ENCODE data around the gene CCDC40. TPM values are rescaled to one million over a fixed set of nuclear protein-coding genes. Genes with fewer than 3 reads are reported as not detected.

The CCDC40 gene
- total RNA-seq, 2 donors from 2014 or later: 11.8 to 19.7 TPM

DNA sequence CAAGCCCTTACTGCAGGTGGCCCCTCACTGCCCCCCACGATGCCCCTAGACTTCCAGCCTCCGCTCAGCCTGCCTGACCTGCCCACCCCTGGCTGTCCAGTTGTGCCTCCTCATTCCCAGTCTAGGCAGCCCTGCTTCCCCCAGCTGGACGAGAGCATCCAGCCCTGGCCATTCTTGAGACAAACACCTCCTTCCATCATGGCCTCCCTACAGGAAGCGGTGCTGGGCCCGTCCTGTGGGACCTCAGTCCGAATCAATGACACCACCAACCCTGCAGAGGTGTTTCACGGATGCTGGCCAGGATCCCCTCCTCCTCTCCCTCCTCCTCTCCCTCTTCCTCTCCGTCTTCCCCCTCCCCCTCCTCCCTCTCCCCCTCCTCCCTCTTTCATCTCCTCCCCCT lies 28.3 kb downstream of the CCDC40 start:
- no peak for TF ChIP-seq POLR2A (IDR thresholded peaks at IDR 0.05)
- TF ChIP-seq, protein P1, sequence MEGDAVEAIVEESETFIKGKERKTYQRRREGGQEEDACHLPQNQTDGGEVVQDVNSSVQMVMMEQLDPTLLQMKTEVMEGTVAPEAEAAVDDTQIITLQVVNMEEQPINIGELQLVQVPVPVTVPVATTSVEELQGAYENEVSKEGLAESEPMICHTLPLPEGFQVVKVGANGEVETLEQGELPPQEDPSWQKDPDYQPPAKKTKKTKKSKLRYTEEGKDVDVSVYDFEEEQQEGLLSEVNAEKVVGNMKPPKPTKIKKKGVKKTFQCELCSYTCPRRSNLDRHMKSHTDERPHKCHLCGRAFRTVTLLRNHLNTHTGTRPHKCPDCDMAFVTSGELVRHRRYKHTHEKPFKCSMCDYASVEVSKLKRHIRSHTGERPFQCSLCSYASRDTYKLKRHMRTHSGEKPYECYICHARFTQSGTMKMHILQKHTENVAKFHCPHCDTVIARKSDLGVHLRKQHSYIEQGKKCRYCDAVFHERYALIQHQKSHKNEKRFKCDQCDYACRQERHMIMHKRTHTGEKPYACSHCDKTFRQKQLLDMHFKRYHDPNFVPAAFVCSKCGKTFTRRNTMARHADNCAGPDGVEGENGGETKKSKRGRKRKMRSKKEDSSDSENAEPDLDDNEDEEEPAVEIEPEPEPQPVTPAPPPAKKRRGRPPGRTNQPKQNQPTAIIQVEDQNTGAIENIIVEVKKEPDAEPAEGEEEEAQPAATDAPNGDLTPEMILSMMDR (IDR thresholded peaks at IDR 0.05): no peak
- TF ChIP-seq POLR2AphosphoS5 (IDR thresholded peaks at IDR 0.05): no peak
- Histone ChIP-seq H3K27me3 (replicated peaks; ENCODE audit: insufficient read depth) (no peaks in the 10 kb centered on the region), H3K4me3 (no peak overlapping the region), H3K4me1 (replicated peaks) (peaks cover 23% of the 10 kb centered on the region), H3K27ac (peak overlapping the region; percentile 64 to 66), H3K36me3 (no peaks in the 10 kb centered on the region), H3K9me3 (no peaks in the 10 kb centered on the region)
- WGBS: 88% methylated on average over 8 of the region's 8 CpGs
- DNase-seq (ENCODE audit: low spot score): no peak
- intact Hi-C loops (cut with DNase I): loop anchor here (5.0 kb wide), 1 partner anchor 37 kb away; no protein-coding TSS in a partner anchor

DNA sequence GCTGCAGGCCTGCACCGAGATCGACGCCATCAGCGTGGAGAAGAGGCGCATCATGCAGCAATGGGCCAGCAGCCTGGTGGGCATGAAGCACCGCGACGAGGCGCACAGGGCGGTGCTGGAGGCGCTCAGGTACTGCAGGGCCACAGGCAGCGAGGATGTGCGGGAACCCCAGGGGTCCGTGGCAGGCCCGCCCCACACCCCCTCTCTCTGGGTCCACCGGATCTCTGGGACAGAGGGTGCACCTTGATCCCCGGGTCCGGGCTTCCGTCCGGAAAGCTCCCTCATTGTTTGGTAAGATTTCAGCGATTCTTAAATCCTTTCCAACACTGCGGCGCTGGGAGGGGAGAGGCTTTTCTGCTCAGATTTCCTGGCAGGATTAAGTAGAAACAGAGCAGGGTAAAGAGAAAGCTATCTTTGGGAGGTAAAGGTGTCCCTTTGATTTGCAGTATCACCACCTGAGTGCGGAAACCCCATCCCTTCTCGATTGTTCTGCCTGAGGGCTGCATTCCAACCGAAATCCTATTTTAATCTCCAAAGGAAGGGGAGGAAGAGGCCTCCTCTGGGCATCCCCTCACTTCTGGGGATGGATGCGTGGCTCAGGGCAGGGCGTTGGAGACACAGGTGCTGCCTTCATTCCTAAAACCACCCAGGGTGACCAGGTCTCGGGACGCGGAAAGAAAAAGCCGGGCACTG lies 29.2 kb downstream of the CCDC40 start:
- peak overlapping the region; percentile 53 to 91 for H3K27ac ChIP-seq
- no peaks in the 10 kb centered on the region for H3K9me3 ChIP-seq
- DNase-seq (ENCODE audit: low spot score): no peak
- no peaks in the 10 kb centered on the region for H3K27me3 ChIP-seq (replicated peaks; ENCODE audit: insufficient read depth)
- TF ChIP-seq POLR2A (IDR thresholded peaks at IDR 0.05) (no peak), POLR2AphosphoS5 (IDR thresholded peaks at IDR 0.05) (no peak)
- TF ChIP-seq, protein P1 (IDR thresholded peaks at IDR 0.05): no peak
- WGBS: 77% methylated on average over 32 of the region's 32 CpGs
- peaks cover 32% of the 10 kb centered on the region for H3K4me1 ChIP-seq (replicated peaks)
- H3K4me3 ChIP-seq: no peak overlapping the region
- H3K36me3 ChIP-seq: no peaks in the 10 kb centered on the region
- intact Hi-C loops (cut with DNase I): no loop called here

DNA sequence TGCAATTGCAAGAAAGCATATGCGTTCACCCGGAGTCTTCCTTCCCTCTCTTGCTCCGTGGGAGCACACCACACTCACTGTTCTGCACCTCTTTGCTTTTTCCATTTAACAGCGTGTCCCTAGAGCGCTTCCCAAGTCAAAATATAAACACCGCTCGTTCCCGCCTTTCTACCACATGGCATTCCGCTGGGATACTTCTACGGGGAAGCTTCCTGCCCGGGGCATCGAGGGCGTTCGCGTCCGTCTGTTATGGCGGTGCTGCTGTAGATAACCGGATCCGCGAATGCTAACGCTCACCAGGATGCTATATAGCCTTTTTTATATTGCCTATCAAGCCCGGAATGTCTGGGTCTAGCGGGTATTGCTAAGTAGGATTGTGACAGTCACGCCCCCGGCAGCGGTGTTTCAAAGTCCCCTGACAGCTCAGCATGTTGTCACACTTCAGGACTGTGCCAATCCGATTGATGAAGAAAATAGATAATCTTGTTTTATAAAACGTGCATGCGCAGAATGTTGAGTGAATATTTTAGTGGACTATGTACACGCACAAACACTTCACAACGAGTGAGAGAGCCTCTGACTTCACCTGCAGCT lies 31.0 kb downstream of the CCDC40 start:
- no peak for DNase-seq (ENCODE audit: low spot score)
- no peaks in the 10 kb centered on the region for H3K36me3 ChIP-seq
- no peak overlapping the region for H3K4me3 ChIP-seq
- TF ChIP-seq POLR2A (IDR thresholded peaks at IDR 0.05) (no peak), POLR2AphosphoS5 (IDR thresholded peaks at IDR 0.05) (no peak)
- TF ChIP-seq, protein P1 (IDR thresholded peaks at IDR 0.05): no peak
- H3K27ac ChIP-seq: peak overlapping the region; percentile 91 to 92
- intact Hi-C loops (cut with DNase I): no loop called here
- peaks cover 41% of the 10 kb centered on the region for H3K4me1 ChIP-seq (replicated peaks)
- no peaks in the 10 kb centered on the region for H3K27me3 ChIP-seq (replicated peaks; ENCODE audit: insufficient read depth)
- 89% methylated on average over 31 of the region's 31 CpGs for WGBS
- H3K9me3 ChIP-seq: no peaks in the 10 kb centered on the region

DNA sequence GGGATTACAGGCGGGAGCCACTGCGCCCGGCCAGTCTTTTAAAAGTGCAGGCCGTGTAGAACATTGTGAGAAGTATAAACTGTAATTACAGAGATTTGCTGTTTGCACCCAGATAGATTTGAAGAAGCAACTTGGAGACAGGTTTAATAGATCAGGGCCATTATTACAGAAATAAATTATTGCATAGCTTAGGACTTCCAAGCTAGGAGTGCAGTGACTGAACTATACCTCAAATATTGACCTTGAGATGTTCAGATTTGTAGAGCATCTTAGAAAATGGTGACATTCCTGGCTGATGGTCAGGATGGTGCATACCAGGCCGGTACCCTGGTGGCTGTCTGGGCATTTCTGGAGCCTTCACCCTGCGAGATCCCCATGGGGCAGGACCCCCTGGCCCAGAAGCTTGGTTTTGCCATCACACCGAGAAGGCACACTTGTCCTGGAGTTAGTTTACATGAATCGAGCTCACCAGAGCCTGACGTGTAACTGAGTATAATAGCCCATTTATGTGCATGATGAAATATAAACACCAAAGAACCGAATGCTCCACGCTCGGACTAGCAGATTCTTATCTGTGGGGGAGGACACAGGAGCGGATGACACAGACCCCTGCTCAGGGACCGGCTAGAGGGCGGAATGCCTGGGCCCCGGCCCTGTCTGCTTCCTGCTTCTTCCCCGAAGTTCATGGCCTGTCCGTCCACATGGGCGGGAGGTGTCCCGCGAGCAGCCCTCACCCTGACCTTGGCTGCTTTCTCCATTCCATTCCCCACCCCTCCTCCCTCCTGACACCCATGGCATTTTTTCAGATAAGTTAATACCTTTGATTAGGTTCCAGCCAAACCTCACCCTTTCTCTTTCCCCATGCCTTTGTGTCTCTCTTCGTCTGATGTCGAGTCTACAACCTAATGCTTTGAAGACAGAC lies 32.1 kb downstream of the CCDC40 start:
- H3K36me3 ChIP-seq: no peaks in the 10 kb centered on the region
- intact Hi-C loops (cut with DNase I): no loop called here
- 12% methylated on average over 23 of the region's 23 CpGs for WGBS
- no peaks in the 10 kb centered on the region for H3K27me3 ChIP-seq (replicated peaks; ENCODE audit: insufficient read depth)
- peak overlapping the region; percentile 91 to 92 for H3K27ac ChIP-seq
- no peak overlapping the region for H3K4me3 ChIP-seq
- H3K4me1 ChIP-seq (replicated peaks): peaks cover 41% of the 10 kb centered on the region
- H3K9me3 ChIP-seq: no peaks in the 10 kb centered on the region
- TF ChIP-seq POLR2AphosphoS5 (IDR thresholded peaks at IDR 0.05): peak; percentile 93
- TF ChIP-seq POLR2A (IDR thresholded peaks at IDR 0.05): no peak
- DNase-seq (ENCODE audit: low spot score): peak; percentile 83
